K562 (cell line): ENCODE data around the gene TRAF7. TPM values are rescaled to one million over a fixed set of nuclear protein-coding genes. Genes with fewer than 3 reads are reported as not detected.

Source experiments
- LARP7 ChIP-seq: fragments of 450-650 bp; IDR thresholded peaks from 2 replicates; pipeline ENCODE4 v1.6.1; 2016
- RBM25 ChIP-seq: fragments of 200-400 bp; formaldehyde crosslinking; IDR thresholded peaks from 2 replicates; pipeline ENCODE4 v1.6.1; 2018; ENCODE audit warnings: low read length, low read depth, moderate library complexity; ENCODE audit not compliant: severe bottlenecking
- SMC3 ChIP-seq: conservative IDR thresholded peaks from 2 replicates; pipeline ENCODE4 v1.6.1; 2011; ENCODE audit warnings: low read depth, low read length, improper control_type of control experiment; ENCODE audit not compliant: insufficient read depth
- STAG1 ChIP-seq: sonication (generic); formaldehyde crosslinking; IDR thresholded peaks from 2 replicates; pipeline ENCODE4 v1.5.0; 2020; ENCODE audit warnings: missing genetic modification reagents, borderline replicate concordance
- TARDBP ChIP-seq: fragments of 450-650 bp; IDR thresholded peaks from 2 replicates; pipeline ENCODE4 v1.6.1; 2016
- TBP ChIP-seq: optimal IDR thresholded peaks from 2 replicates; pipeline ENCODE3; 2011; ENCODE audit warnings: low read depth, low read length, improper control_type of control experiment
- polyA plus RNA-seq, 8 experiments: library from polyadenylated mRNA; depleted of rRNA in 4 of 8; stranded (reverse) in 5 of 8; unstranded in 3 of 8; fragments of >200 nt; fragmentation: Nextera tagmentation in 2 of 8; fragmentation: Illumina TruSeq in 1 of 8; extraction: Ambion mirVana in 2 of 8; extraction: Trizol in 1 of 8; gene quantifications; 2 replicates each; pipeline versions ENCODE4 v1.2.1 to v1.2.3, GENCODE V29; 2011 to 2014; ENCODE audit warnings: inconsistent platforms in 1 of 8, missing spikeins in 1 of 8
- total RNA-seq, 7 experiments: library from RNA; depleted of rRNA in 6 of 7; stranded (reverse); fragments of >200 nt in 6 of 7; fragmentation: Illumina TruSeq in 2 of 7; extraction: Trizol in 2 of 7; gene quantifications; 2 replicates each; pipeline versions ENCODE4 v1.2.1 to v1.2.3, GENCODE V29; 2011 to 2021; ENCODE audit warnings: low replicate concordance in 1 of 7
- TF ChIP-seq, protein P1 (sequence below): sonication (generic); formaldehyde crosslinking; IDR thresholded peaks from 2 replicates; pipeline ENCODE4 v1.8.0; 2022; ENCODE audit warnings: mild to moderate bottlenecking, missing genetic modification reagents
- TF ChIP-seq, protein P2 (sequence below): fragments of 150-350 bp; IDR thresholded peaks from 2 replicates; pipeline ENCODE4 v1.6.1; 2014; ENCODE audit warnings: low read depth, mild to moderate bottlenecking, low read length, borderline replicate concordance
- TF ChIP-seq, protein P3 (sequence below): fragments of 250-450 bp; sonication (Bioruptor Pico); IDR thresholded peaks from 2 replicates; pipeline ENCODE4 v1.4.0; 2020
- TF ChIP-seq, protein P4 (sequence below): IDR thresholded peaks from 3 replicates; pipeline ENCODE4 v1.6.1; 2011; ENCODE audit warnings: borderline replicate concordance, mild to moderate bottlenecking; ENCODE audit not compliant: insufficient read length, insufficient read depth
- TF ChIP-seq, protein P5 (sequence below), 2 experiments: fragments of 150-350 bp in 1 of 2; IDR thresholded peaks; 2 replicates each; pipeline ENCODE4 v1.6.1; 2012 to 2016; ENCODE audit warnings: low read depth in 2 of 2, low read length in 2 of 2, mild to moderate bottlenecking in 1 of 2, moderate library complexity in 1 of 2
- TF ChIP-seq, protein P6 (sequence below), 2 experiments: fragments of 450-650 bp; conservative IDR thresholded peaks; 2 replicates each; pipeline ENCODE4 v1.6.1; 2017; ENCODE audit warnings: mild to moderate bottlenecking in 2 of 2, moderate library complexity in 2 of 2
- TF ChIP-seq, protein P7 (sequence below): fragments of 250-450 bp; sonication (Bioruptor Pico); IDR thresholded peaks from 2 replicates; pipeline ENCODE4 v1.6.1; 2021; ENCODE audit warnings: mild to moderate bottlenecking

Gene TRAF7
- total and polyA plus RNA-seq, 9 of the 15 experiments (the other 6 are each of a cell fraction or from before 2014, with no cell fraction given) = 1.1 to 113 (median 41.6) TPM

DNA sequence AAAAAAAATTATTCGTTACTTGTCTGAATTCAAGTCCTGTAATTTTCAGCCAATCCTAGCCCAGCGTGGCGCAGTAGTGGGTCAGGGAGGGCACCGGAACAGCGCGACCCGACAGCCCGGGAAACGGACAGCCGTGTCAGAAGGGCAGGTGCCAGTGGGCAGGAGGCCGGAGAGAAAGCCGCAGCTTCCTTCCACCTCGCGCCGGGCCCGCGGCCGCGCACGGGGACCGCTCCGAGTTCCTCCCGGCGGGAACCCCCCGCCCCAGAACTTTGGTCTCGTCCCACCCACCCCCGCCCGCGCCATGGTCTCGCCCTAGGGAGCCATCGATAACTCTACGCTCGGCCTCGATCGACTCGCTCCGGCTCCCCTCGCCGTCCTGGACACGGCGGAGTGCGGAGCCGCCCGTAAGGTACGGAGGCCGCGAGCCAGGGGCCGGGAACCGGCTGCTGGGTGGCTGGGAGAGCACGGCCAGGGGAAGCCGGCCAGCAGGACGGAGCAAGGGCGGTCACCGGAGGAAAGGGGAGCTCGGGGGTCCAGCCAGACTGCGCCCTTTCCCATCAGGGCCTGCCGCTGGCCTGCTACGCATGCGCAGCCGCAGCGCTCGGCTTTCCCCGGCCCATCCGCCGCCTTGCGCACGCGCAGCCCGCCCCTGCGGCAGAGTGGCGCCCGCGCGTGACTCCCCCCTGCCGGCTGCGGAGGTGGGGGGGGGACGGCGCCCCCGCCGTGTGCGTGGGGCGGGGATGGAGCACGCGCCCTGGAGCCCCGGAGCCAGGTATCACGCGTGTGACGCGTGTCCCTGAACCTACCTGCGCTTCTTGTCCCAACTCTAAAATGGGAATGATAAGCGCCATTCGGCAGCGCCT is 49.8 kb downstream of the TRAF7 start, which contains the start of gene MLST8 (continued):
- TF ChIP-seq, protein P1, sequence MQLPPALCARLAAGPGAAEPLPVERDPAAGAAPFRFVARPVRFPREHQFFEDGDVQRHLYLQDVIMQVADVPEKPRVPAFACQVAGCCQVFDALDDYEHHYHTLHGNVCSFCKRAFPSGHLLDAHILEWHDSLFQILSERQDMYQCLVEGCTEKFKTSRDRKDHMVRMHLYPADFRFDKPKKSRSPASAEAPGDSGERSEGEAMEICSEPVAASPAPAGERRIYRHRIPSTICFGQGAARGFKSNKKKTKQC (CRISPR knock-in tag) = no peak; the same call in 1 of the 2 replicates
- TF ChIP-seq RBM25 (no peak), SMC3 (no peak), STAG1 (no peak), TBP (peak; percentile 69), LARP7 (no peak), TARDBP (0 out of 2 replicates have a peak, but pooled peaks have one; percentile 85)
- TF ChIP-seq, protein P2, sequence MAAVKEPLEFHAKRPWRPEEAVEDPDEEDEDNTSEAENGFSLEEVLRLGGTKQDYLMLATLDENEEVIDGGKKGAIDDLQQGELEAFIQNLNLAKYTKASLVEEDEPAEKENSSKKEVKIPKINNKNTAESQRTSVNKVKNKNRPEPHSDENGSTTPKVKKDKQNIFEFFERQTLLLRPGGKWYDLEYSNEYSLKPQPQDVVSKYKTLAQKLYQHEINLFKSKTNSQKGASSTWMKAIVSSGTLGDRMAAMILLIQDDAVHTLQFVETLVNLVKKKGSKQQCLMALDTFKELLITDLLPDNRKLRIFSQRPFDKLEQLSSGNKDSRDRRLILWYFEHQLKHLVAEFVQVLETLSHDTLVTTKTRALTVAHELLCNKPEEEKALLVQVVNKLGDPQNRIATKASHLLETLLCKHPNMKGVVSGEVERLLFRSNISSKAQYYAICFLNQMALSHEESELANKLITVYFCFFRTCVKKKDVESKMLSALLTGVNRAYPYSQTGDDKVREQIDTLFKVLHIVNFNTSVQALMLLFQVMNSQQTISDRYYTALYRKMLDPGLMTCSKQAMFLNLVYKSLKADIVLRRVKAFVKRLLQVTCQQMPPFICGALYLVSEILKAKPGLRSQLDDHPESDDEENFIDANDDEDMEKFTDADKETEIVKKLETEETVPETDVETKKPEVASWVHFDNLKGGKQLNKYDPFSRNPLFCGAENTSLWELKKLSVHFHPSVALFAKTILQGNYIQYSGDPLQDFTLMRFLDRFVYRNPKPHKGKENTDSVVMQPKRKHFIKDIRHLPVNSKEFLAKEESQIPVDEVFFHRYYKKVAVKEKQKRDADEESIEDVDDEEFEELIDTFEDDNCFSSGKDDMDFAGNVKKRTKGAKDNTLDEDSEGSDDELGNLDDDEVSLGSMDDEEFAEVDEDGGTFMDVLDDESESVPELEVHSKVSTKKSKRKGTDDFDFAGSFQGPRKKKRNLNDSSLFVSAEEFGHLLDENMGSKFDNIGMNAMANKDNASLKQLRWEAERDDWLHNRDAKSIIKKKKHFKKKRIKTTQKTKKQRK = no peak
- TF ChIP-seq, protein P3, sequence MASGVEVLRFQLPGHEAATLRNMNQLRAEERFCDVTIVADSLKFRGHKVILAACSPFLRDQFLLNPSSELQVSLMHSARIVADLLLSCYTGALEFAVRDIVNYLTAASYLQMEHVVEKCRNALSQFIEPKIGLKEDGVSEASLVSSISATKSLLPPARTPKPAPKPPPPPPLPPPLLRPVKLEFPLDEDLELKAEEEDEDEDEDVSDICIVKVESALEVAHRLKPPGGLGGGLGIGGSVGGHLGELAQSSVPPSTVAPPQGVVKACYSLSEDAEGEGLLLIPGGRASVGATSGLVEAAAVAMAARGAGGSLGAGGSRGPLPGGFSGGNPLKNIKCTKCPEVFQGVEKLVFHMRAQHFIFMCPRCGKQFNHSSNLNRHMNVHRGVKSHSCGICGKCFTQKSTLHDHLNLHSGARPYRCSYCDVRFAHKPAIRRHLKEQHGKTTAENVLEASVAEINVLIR (CRISPR knock-in tag) = 0 out of 2 replicates have a peak, but pooled peaks have one; percentile 8
- TF ChIP-seq, protein P4, sequence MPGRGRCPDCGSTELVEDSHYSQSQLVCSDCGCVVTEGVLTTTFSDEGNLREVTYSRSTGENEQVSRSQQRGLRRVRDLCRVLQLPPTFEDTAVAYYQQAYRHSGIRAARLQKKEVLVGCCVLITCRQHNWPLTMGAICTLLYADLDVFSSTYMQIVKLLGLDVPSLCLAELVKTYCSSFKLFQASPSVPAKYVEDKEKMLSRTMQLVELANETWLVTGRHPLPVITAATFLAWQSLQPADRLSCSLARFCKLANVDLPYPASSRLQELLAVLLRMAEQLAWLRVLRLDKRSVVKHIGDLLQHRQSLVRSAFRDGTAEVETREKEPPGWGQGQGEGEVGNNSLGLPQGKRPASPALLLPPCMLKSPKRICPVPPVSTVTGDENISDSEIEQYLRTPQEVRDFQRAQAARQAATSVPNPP = no peak
- TF ChIP-seq, protein P5, sequence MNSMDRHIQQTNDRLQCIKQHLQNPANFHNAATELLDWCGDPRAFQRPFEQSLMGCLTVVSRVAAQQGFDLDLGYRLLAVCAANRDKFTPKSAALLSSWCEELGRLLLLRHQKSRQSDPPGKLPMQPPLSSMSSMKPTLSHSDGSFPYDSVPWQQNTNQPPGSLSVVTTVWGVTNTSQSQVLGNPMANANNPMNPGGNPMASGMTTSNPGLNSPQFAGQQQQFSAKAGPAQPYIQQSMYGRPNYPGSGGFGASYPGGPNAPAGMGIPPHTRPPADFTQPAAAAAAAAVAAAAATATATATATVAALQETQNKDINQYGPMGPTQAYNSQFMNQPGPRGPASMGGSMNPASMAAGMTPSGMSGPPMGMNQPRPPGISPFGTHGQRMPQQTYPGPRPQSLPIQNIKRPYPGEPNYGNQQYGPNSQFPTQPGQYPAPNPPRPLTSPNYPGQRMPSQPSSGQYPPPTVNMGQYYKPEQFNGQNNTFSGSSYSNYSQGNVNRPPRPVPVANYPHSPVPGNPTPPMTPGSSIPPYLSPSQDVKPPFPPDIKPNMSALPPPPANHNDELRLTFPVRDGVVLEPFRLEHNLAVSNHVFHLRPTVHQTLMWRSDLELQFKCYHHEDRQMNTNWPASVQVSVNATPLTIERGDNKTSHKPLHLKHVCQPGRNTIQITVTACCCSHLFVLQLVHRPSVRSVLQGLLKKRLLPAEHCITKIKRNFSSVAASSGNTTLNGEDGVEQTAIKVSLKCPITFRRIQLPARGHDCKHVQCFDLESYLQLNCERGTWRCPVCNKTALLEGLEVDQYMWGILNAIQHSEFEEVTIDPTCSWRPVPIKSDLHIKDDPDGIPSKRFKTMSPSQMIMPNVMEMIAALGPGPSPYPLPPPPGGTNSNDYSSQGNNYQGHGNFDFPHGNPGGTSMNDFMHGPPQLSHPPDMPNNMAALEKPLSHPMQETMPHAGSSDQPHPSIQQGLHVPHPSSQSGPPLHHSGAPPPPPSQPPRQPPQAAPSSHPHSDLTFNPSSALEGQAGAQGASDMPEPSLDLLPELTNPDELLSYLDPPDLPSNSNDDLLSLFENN (IDR thresholded peaks at IDR 0.05; ENCODE audit: low read depth in 2 of 2, low read length in 2 of 2) = peak; percentile 8 to 95; a peak in 2 of 4 replicates
- TF ChIP-seq, protein P6, sequence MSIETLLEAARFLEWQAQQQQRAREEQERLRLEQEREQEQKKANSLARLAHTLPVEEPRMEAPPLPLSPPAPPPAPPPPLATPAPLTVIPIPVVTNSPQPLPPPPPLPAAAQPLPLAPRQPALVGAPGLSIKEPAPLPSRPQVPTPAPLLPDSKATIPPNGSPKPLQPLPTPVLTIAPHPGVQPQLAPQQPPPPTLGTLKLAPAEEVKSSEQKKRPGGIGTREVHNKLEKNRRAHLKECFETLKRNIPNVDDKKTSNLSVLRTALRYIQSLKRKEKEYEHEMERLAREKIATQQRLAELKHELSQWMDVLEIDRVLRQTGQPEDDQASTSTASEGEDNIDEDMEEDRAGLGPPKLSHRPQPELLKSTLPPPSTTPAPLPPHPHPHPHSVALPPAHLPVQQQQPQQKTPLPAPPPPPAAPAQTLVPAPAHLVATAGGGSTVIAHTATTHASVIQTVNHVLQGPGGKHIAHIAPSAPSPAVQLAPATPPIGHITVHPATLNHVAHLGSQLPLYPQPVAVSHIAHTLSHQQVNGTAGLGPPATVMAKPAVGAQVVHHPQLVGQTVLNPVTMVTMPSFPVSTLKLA (conservative IDR thresholded peaks at IDR 0.05) = peak; percentile 76 to 85
- TF ChIP-seq, protein P7, sequence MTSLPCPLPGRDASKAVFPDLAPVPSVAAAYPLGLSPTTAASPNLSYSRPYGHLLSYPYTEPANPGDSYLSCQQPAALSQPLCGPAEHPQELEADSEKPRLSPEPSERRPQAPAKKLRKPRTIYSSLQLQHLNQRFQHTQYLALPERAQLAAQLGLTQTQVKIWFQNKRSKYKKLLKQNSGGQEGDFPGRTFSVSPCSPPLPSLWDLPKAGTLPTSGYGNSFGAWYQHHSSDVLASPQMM = no peak
